GM18873 (cell line): ENCODE measurements around the gene NFIX.

ENCODE experiments used
- ATAC-seq: cut with Tn5 transposase; IDR thresholded peaks from one replicate; pipeline ENCODE4 v1.9.1; 2021; ENCODE audit warnings: mild to moderate bottlenecking, moderate library complexity, moderate number of reproducible peaks; ENCODE audit not compliant: unreplicated experiment, low FRiP score

NFIX gene

GRCh38 chr19:13006431-13007281, 11.4 kb downstream of the NFIX start:
- ATAC-seq, result no peak

- no peak for ATAC-seq
Measured at GRCh38 chr19:13007292-13008045, 12.2 kb downstream of the NFIX start.

GRCh38 chr19:13008926-13009787, 13.9 kb downstream of the NFIX start:
- ATAC-seq, result no peak

GRCh38 chr19:13010038-13010991, 15.0 kb downstream of the NFIX start:
- ATAC-seq, result no peak

GRCh38 chr19:13010992-13011652, 15.8 kb downstream of the NFIX start:
- ATAC-seq, result no peak

- no peak for ATAC-seq
Measured at GRCh38 chr19:13011653-13012389, 16.5 kb downstream of the NFIX start.

GRCh38 chr19:13012390-13012689, 17.1 kb downstream of the NFIX start:
- no peak for ATAC-seq

GRCh38 chr19:13012690-13013608, 17.7 kb downstream of the NFIX start:
- no peak for ATAC-seq

- no peak for ATAC-seq
Measured at GRCh38 chr19:13013649-13014048, 18.4 kb downstream of the NFIX start.

GRCh38 chr19:13014101-13014920, 19.0 kb downstream of the NFIX start:
- no peak for ATAC-seq

GRCh38 chr19:13014921-13015280, 19.6 kb downstream of the NFIX start:
- no peak for ATAC-seq

GRCh38 chr19:13015361-13016223, 20.3 kb downstream of the NFIX start:
- no peak for ATAC-seq

GRCh38 chr19:13016245-13016627, 21.0 kb downstream of the NFIX start:
- no peak for ATAC-seq

- no peak for ATAC-seq
Measured at GRCh38 chr19:13016628-13017305, 21.5 kb downstream of the NFIX start.

GRCh38 chr19:13017306-13018034, 22.2 kb downstream of the NFIX start:
- ATAC-seq, result no peak
